HUES48 (cell line): ENCODE data around the gene NR0B2.

Experiments used
- H3K27ac ChIP-seq: one replicate; pipeline ENCODE4 v1.7.0; 2013; ENCODE audit warnings: low read depth, low read length, inconsistent platforms
- H3K27me3 ChIP-seq: 2 replicates; pipeline ENCODE4 v1.6.1; 2013; ENCODE audit warnings: mild to moderate bottlenecking, low read length; ENCODE audit not compliant: control insufficient read depth, insufficient read depth
- H3K36me3 ChIP-seq: 2 replicates; pipeline ENCODE4 v1.6.1; 2013; ENCODE audit warnings: low read length; ENCODE audit not compliant: control insufficient read depth, insufficient read depth
- H3K4me1 ChIP-seq: 2 replicates; pipeline ENCODE4 v1.6.1; 2013; ENCODE audit warnings: mild to moderate bottlenecking, low read length; ENCODE audit not compliant: control insufficient read depth, insufficient read depth
- H3K4me3 ChIP-seq: 2 replicates; pipeline ENCODE4 v1.5.1; 2013; ENCODE audit warnings: mild to moderate bottlenecking, low read depth, low read length
- H3K9ac ChIP-seq: 2 replicates; pipeline ENCODE4 v1.6.1; 2013; ENCODE audit warnings: mild to moderate bottlenecking, low read depth, low read length, moderate library complexity
- H3K9me3 ChIP-seq: 2 replicates; pipeline ENCODE4 v1.6.1; 2013; ENCODE audit warnings: low read length; ENCODE audit not compliant: control insufficient read depth, insufficient read depth

The NR0B2 gene, protein sequence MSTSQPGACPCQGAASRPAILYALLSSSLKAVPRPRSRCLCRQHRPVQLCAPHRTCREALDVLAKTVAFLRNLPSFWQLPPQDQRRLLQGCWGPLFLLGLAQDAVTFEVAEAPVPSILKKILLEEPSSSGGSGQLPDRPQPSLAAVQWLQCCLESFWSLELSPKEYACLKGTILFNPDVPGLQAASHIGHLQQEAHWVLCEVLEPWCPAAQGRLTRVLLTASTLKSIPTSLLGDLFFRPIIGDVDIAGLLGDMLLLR

DNA sequence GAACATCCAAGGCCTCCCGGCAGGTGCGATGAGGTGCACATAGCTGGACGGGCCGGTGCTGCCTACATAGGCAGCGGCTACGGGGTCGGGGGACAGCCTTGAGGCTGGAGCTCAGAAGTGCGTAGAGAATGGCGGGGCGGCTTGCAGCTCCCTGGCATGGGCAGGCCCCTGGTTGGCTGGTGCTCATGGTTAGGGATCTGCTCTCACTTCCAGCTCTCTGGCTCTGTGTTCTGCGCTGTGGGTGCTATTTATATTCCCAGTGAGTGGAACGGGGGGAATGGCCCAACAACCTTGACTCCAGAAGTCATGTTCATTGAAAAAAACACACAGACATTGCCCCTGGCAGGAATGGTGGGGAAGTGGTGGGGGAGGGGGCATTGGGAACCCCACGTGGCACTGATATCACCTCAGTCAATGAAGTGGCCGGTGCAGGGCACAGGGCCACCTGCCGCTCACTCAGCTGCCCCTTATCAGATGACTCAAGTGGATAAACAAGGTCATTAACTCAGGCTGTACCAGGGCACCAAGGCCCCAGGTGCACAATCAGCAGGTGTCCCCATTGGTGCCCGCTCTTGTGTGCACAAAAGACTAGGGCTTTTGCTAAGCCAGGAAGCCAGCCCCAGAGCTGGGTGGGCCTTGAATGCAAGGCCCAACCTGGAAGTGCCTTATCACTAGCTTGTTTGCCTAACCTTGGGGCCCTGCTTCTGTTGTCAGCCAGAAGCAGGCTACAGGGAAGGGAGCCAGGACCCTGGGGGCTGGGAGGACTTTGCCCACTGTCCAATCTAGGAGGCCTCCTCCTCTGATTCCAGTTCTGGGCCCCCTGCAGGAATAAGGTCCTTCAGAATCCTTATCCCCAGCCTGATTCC is at the start of gene NR0B2:
TSS of gene NR0B2 (minus strand) at position 222 of the 866 bp plus-strand sequence. CDS start at position 187, 35 bp downstream.
- Histone ChIP-seq H3K4me1 (no peaks in the 10 kb centered on the region), H3K27ac (peak within 1 kb of the TSS; percentile 7), H3K9me3 (no peaks in the 10 kb centered on the region), H3K27me3 (no peaks in the 10 kb centered on the region), H3K4me3 (no peak within 1 kb of the TSS), H3K9ac (no peak within 1 kb of the TSS), H3K36me3 (no peaks in the 10 kb centered on the region)

DNA sequence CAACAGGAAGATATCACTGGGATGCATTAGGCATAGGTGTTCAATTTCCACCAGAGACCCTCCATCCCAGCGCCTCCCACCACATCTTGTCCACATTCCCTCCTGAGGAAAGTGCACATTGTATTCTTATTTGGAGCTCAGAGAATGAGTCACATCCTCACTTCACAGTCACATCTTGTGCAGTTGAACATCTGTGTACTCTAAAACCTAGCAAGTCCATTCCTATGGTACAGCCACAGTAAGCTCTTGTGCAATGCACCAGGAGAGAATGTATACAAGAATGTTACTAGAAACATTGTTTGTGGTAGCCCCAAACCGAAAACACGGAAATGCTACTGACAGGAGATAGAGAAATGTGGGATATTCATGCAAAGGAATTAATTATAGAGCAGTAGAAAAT is 48.1 kb upstream of the NR0B2 start:
- Histone ChIP-seq H3K9me3 (no peaks in the 10 kb centered on the region), H3K27me3 (no peaks in the 10 kb centered on the region), H3K27ac (no peak overlapping the region), H3K36me3 (no peaks in the 10 kb centered on the region), H3K4me1 (no peaks in the 10 kb centered on the region; the same call in 1 of the 2 replicates), H3K4me3 (no peak overlapping the region), H3K9ac (no peak overlapping the region)

DNA sequence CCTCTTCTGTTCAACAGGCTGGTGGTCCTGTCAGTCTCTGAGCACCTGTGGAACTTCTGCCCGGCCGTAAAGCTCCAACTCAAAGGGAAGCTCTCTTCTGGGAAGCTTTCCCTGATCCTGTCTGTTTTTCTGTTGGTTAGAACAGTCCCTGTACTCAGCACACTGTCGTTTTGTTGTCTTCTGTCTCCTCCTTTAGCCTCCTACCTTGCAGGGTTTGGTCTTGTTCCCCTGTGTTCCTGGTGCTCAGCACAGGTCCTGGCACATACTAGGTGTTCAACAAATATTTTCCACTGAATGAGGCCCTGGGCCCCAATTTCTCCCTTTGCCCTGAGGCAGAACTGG is 46.8 kb upstream of the NR0B2 start:
- no peak overlapping the region for H3K27ac ChIP-seq
- peak overlapping the region; percentile 94 for H3K4me3 ChIP-seq
- H3K9ac ChIP-seq: 0 out of 2 replicates have a peak overlapping the region, but pooled peaks have one; percentile 3
- no peaks in the 10 kb centered on the region; the same call in 1 of the 2 replicates for H3K4me1 ChIP-seq
- H3K9me3 ChIP-seq: no peaks in the 10 kb centered on the region
- no peaks in the 10 kb centered on the region for H3K27me3 ChIP-seq
- H3K36me3 ChIP-seq: no peaks in the 10 kb centered on the region

DNA sequence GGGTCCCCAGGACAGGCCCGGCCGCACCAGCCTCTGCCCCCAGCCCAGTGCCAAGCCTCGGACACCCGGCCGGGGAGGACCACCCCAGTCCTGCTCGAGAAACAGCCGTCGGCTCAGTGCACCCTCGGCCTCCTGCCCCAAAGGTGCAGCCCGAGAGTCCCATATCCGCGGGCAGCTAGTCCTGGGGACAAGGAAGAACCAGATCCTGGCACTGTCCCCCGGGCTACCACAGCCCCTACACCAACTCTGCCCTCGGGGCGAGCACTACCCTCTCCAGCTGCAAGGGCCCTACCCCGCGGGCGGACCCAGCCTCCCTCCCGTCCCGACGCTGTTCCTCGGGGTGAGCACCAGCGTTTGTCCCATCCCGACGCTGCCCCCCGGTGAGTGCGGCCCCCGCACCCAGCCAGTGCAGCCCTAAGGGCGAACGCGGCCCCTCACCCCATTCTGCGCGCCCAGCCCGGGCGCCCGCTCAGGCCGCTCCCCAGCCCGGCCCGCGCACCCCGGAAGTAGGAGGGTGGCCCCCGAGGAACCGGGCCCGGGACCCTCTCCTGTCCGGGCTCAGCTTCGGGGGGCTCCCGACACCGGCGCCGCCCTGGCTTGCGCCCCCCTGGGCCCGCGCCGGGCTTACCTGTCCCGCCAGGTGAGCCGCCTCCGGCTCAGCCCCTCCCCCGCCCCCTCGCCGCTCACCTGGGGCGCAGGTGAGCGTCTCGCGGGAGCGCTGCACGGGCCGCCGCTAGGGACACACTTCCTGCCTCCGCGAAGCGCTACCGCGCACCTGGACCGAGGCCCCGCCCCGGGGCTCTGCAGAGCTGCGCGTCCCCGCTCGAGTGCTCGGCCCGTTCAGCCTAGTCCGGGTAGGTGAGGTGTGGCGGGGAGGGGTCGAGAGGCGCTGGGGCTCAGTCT is 46.2 kb upstream of the NR0B2 start, which contains the start of gene KDF1:
TSS of gene KDF1 (minus strand) at position 747 of the 903 bp plus-strand sequence. CDS start 8,088 bp downstream, outside the sequence.
- Histone ChIP-seq H3K27me3 (no peaks in the 10 kb centered on the region), H3K36me3 (no peaks in the 10 kb centered on the region), H3K4me3 (peak within 1 kb of the TSS; percentile 94), H3K9me3 (no peaks in the 10 kb centered on the region), H3K4me1 (no peaks in the 10 kb centered on the region; the same call in 1 of the 2 replicates), H3K27ac (no peak within 1 kb of the TSS), H3K9ac (peak within 1 kb of the TSS; percentile 57)

DNA sequence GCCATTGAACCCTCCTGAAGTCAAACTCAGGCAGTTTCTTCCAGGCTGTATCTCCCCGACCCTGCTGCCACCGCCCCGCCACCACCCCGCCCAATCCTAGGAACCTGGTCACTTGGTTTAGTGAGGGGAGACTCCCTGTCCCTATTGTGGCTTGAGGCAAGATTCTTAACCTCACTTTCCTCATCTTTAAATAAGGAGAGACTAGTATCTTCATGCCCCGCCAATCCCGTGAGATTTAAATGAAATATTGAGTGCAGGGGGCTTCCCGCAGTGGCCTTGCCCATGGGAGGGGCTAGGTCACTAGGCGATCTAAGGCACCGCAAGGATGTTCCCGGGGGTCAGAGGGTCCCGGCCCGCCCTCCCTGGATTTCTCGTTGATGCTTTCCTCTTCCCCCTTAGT is 45.5 kb upstream of the NR0B2 start:
- Histone ChIP-seq H3K27ac (no peak overlapping the region), H3K9me3 (no peaks in the 10 kb centered on the region), H3K36me3 (no peaks in the 10 kb centered on the region), H3K27me3 (no peaks in the 10 kb centered on the region), H3K4me1 (no peaks in the 10 kb centered on the region; the same call in 1 of the 2 replicates), H3K9ac (no peak overlapping the region), H3K4me3 (peak overlapping the region; percentile 94)

DNA sequence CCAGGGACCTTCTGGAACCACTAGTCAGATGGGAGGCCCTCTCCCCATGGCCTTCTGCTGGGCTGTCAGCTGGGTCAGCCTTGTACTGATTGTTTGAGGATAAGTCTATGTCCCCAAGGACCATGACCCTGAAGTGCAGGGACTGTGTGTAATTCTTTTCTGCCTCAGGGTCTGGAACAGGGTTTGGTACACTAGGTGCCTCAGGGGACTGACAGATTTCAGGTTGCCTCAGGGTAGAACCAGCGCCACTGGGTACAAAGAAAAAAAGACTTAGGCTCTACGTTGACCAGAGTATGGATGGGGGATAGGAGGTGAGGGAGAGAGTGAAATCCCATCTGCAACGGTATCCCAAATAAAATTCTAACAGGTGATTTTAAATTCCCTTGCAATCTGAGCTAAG is 43.5 kb upstream of the NR0B2 start:
- Histone ChIP-seq H3K27me3 (no peaks in the 10 kb centered on the region), H3K4me1 (no peaks in the 10 kb centered on the region; the same call in 1 of the 2 replicates), H3K36me3 (peaks cover 9% of the 10 kb centered on the region; the same call in 1 of the 2 replicates), H3K9me3 (no peaks in the 10 kb centered on the region), H3K4me3 (no peak overlapping the region), H3K27ac (no peak overlapping the region), H3K9ac (no peak overlapping the region)

DNA sequence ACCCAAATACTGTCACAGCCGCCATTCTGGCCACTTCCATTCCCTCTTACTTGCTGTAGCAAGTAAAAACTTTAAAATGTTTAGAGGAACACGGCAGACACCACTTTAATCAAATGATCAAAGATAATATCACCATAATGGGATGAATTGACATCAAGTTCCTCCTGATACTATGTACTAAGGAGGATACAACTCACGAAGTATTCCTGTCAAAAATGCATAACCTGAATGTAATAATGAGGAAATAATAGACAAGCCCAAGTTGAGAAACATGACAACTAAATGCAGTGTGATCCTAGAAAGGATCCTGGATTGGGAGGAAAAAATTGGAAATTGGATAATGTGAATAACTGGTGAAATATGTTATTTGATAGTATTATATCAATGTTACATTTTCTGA is 42.5 kb upstream of the NR0B2 start:
- Histone ChIP-seq H3K36me3 (peaks cover 14% of the 10 kb centered on the region), H3K9me3 (no peaks in the 10 kb centered on the region), H3K4me3 (no peak overlapping the region), H3K27ac (no peak overlapping the region), H3K4me1 (no peaks in the 10 kb centered on the region; the same call in 1 of the 2 replicates), H3K27me3 (no peaks in the 10 kb centered on the region), H3K9ac (no peak overlapping the region)

DNA sequence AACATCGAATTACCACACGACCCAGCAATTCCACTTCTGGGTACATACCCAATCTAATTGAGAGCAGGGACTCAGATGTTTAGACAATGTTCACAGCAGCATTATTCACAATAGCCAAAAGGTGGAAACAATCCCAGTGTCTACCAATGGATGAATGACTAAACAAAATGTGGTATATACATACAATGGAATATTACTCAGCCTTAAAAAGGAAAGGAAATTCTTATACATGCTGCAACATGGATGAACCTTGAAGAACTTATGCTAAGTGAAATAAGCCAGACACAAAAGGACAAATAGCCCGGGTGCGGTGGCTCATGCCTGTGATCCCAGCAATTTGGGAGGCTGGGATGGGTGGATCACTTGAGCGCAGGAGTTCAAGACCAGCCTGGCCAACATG is 39.6 kb upstream of the NR0B2 start:
- H3K9me3 ChIP-seq: no peaks in the 10 kb centered on the region
- H3K9ac ChIP-seq: no peak overlapping the region
- no peaks in the 10 kb centered on the region for H3K27me3 ChIP-seq
- H3K4me1 ChIP-seq: no peaks in the 10 kb centered on the region
- H3K36me3 ChIP-seq: peaks cover 33% of the 10 kb centered on the region
- no peak overlapping the region for H3K27ac ChIP-seq
- no peak overlapping the region for H3K4me3 ChIP-seq

DNA sequence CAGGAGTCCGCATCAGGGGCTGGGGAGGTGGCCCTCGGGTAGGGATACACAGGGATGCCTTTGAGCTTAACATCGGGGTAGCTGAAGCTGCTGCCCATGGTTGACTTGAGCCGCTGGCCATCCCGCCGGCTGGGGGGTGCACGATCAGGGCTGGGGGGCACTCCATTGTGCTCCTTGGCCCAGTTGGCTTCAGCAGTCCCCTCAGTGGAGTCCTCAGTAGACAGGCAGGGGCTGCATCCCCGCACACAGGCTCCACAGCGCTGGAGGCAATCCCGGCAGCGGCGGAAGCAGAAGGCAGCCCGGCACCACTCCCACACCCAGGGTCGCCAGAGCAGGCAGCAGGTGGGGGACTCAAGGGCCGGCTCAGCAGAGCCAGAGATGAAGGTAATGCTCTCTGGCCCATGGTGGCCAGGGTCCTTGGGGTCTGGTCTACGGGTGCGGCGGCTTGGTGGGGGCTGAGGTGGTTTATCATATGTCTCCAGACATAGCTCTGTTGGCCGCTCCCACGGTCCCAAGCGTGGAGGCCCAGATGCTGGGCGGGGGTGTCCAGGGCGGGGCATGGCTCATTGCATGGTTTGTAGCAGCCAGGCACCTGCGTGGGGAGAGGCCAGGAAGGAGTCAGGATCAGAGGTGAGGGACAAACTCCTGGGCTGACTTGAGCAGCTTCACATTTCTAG is 38.2 kb upstream of the NR0B2 start:
- H3K9ac ChIP-seq: no peak overlapping the region
- peaks cover 37% of the 10 kb centered on the region for H3K36me3 ChIP-seq
- no peak overlapping the region for H3K27ac ChIP-seq

DNA sequence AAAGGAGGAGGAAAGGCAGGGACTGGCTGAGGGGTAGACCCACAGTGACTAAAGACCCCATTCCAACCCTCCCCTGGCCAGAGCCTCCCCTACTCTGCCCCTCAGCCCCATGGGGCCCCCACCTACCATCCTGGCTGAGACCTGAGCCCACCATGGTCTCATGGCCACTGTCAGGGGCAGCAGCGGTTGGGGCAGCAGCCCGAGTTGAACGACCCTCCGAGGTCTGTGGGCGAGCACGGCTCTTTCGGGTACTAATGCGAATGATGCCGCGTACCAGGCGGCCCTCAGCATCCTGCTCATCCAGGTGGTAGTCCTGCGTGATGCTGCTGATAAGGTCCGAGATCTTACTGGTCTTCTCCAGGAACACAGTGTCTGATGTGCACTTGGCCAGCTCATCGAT is 37.4 kb upstream of the NR0B2 start:
- Histone ChIP-seq H3K27ac (no peak overlapping the region), H3K9ac (no peak overlapping the region), H3K27me3 (no peaks in the 10 kb centered on the region), H3K36me3 (peaks cover 44% of the 10 kb centered on the region), H3K9me3 (no peaks in the 10 kb centered on the region), H3K4me1 (no peaks in the 10 kb centered on the region), H3K4me3 (no peak overlapping the region)

More for the DNA sequence above, 38.2 kb upstream of the NR0B2 start:
- H3K4me1 ChIP-seq: no peaks in the 10 kb centered on the region
- H3K9me3 ChIP-seq: no peaks in the 10 kb centered on the region
- no peak overlapping the region for H3K4me3 ChIP-seq
- no peaks in the 10 kb centered on the region for H3K27me3 ChIP-seq
